ENCODE results near the gene CPPED1. TPM values are rescaled to one million over a fixed set of nuclear protein-coding genes. Genes with fewer than 3 reads are reported as not detected.

Gene CPPED1
- polyA plus RNA-seq, 3 donors: 23.3 to 29.4 (median 25.7) TPM

- DNase-seq (ENCODE audit: low read depth in 3 of 3, low spot score in 2 of 3): no peak
Measured at GRCh38 chr16:12688951-12689850, 114.5 kb downstream of the CPPED1 start.

GRCh38 chr16:12685806-12686205 lies 117.9 kb downstream of the CPPED1 start:
- DNase-seq (ENCODE audit: low read depth in 3 of 3, low spot score in 2 of 3): no peak

DNA sequence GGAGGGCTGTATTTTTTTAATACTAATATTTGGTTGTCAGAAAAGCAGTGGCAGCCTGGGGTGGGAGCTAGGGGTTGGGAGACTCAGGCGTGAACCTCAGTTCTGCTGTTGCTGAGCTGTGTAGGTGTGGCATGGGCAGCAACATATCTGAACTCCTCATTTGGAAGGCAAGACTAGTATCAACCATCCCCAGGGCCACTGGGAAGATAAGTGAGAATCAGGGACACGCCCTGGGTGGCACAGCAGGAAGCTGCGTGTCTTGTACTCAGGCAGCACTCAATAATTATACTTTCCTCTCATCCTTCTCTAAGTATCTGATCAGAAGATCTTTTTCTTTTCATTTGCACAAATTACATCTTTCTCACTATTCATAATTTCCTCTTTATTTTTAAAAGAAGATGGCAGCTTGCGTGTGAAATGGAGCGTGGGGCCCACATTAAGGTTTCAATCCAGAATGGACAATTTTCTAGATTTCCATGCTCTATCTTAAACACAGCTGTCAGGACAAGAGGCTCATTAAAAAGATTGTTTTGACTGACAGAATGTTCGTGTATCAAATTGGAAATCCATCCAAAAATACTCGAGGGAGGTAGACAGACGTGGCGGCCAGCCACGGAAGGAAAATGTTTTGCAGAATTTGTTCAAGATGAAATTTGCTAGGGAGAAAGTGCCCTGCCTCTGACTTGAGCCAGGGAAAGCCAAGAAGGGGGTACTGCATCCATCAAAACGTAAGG lies 121.1 kb downstream of the CPPED1 start:
- no peak for DNase-seq (ENCODE audit: low read depth in 3 of 3, low spot score in 2 of 3)

GRCh38 chr16:12681653-12682052 lies 122.0 kb downstream of the CPPED1 start:
- DNase-seq (ENCODE audit: low read depth in 3 of 3, low spot score in 2 of 3): no peak

DNA sequence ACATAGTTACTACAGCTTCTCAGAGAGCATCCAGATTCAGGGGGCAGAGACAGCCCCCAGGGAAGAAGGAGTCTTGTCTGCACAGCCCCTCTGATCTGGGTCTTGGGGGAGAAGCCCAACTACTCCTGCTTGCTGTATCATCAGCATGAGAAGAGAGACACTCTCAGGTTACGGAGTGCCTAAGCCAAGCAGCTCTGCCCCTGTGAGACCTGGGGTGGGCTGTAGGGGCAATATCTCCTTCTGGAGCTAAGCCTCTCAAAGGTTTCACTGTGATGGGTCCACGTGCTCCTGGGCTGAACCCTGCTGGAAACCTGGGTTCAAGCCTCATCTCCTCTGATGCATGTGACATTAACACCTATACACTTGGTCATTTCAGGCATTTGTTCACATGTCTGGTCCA lies 123.2 kb downstream of the CPPED1 start:
- DNase-seq (ENCODE audit: low read depth in 3 of 3, low spot score in 2 of 3): no peak

- DNase-seq (ENCODE audit: low read depth in 3 of 3, low spot score in 2 of 3): no peak
Measured at GRCh38 chr16:12679660-12680272, 123.9 kb downstream of the CPPED1 start.

DNA sequence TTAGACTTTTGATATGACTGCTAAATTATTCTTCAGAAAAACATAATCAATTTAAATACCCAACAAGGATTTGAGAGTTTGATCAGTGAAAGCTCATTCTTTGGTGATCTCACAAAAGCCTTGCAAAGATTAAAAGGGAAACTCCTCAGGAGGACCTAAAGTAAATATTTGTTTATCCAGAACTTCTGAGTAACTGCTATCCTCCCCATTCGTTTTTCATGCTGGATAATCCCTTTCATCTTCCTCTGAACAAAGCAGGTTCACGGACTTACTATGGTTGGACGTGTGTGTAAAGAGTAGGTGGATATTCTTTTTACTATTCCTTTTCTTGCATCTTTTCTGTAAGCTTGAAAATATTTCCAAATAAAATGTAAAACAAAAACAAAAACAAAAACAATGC lies 124.7 kb downstream of the CPPED1 start:
- no peak for DNase-seq (ENCODE audit: low read depth in 3 of 3, low spot score in 2 of 3)

GRCh38 chr16:12677502-12677901 lies 126.2 kb downstream of the CPPED1 start:
- no peak for DNase-seq (ENCODE audit: low read depth in 3 of 3, low spot score in 2 of 3)

DNA sequence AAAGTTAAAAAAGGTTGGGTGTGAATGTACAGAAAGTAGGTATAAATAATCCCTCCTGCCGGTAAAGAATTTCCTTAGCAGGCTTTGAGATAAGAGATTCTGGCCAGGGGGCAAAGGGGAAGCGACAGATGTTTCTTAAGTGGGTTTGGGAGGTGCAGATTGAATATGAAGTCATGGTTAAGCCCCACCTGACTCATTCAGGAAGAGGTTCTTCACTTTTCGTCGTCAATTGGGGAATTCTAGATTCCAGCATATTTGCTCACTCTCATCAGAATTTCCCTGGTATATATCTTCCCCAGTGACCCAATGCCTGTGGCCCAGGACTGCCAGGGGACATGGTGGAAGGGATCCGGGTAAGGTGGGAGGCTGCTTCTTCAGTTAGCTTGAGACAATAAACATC lies 127.8 kb downstream of the CPPED1 start:
- DNase-seq (ENCODE audit: low read depth in 3 of 3, low spot score in 2 of 3): no peak

DNA sequence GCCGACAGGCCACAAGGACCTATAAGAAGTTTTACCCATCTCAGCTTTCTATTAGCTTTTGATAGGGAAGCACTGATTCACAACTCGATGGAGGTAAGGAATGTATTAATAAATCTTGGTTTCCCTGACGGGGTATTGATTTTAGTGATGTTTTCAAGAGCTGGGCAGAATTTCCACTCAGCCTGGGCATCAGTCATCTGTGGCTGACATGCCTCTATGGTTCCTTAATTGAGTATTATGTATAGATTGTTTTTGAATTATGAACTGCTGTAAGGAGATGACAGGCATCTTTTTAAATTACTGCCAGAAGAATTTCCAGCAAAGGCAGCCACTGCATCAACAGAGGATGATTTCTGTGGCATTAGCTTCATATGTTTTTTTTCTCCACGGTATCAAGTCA lies 128.6 kb downstream of the CPPED1 start:
- no peak for DNase-seq (ENCODE audit: low read depth in 3 of 3, low spot score in 2 of 3)

- no peak for DNase-seq (ENCODE audit: low read depth in 3 of 3, low spot score in 2 of 3)
Measured at GRCh38 chr16:12674524-12674923, 129.2 kb downstream of the CPPED1 start.

- no peak for DNase-seq (ENCODE audit: low read depth in 3 of 3, low spot score in 2 of 3)
Measured at GRCh38 chr16:12674071-12674470, 129.6 kb downstream of the CPPED1 start.

- no peak for DNase-seq (ENCODE audit: low read depth in 3 of 3, low spot score in 2 of 3)
Measured at GRCh38 chr16:12673466-12673865, 130.2 kb downstream of the CPPED1 start.

- no peak for DNase-seq (ENCODE audit: low read depth in 3 of 3, low spot score in 2 of 3)
Measured at GRCh38 chr16:12672986-12673385, 130.7 kb downstream of the CPPED1 start.

- no peak for DNase-seq (ENCODE audit: low read depth in 3 of 3, low spot score in 2 of 3)
Measured at GRCh38 chr16:12669908-12670307, 133.8 kb downstream of the CPPED1 start.

DNA sequence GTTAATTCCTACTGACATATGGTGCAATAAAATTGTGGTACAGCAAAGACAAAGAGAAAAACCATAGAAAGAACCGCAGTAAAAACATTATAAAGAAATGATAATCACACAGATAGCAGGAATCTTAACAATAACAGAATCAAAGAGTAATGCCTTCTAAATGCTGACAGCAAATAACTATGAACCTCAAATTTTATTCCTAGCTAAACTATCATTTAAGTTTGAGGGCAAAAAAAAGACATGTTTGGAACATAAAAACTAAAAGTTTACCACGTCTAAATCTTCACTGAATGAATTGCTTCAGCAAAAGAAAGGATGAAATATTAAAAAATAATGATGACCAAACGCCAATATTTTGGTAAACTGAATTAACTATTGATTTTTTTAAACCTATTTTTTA lies 135.8 kb downstream of the CPPED1 start:
- no peak for DNase-seq (ENCODE audit: low read depth in 3 of 3, low spot score in 2 of 3)

- DNase-seq (ENCODE audit: low read depth in 3 of 3, low spot score in 2 of 3): no peak
Measured at GRCh38 chr16:12664164-12664733, 139.4 kb downstream of the CPPED1 start.

GRCh38 chr16:12661656-12662172 lies 142.0 kb downstream of the CPPED1 start:
- DNase-seq (ENCODE audit: low read depth in 3 of 3, low spot score in 2 of 3): peak; percentile 65 to 78 (median 72)

GRCh38 chr16:12659871-12660270 lies 143.8 kb downstream of the CPPED1 start:
- DNase-seq (ENCODE audit: low read depth in 3 of 3, low spot score in 2 of 3): no peak

- DNase-seq (ENCODE audit: low read depth in 3 of 3, low spot score in 2 of 3): no peak
Measured at GRCh38 chr16:12658506-12658905, 145.2 kb downstream of the CPPED1 start.

DNA sequence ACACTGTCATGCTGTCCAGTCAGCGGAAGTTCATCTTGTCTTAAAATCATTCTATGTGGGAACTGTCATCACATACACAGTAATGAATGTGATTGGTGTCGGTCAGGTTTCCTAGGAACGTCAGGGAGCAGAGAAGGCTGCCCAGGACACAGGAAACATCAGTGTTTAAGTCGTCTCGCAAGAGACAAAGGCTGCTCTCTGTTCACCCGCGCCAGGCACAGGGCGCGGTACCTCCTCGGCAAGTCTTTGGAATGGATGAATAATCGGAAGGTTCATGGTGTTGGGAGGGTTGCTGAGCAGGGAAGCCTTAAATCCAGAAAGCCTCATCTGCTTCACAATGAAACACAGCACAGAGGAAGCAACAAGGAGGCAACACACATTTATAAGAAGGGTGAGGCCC lies 148.2 kb downstream of the CPPED1 start:
- no peak for DNase-seq (ENCODE audit: low read depth in 3 of 3, low spot score in 2 of 3)

Data from right renal cortex interstitium (tissue), 3 donors.